Neural progenitor cell (in vitro differentiated cells): Measurements from ENCODE around the gene SDE2.

Experiments
- EZH2 ChIP-seq: fragments of 200-600 bp; sonication (generic); IDR thresholded peaks from 2 replicates; pipeline ENCODE4 v1.6.1; 2017; ENCODE audit warnings: antibody characterized with exemption, mild to moderate bottlenecking, moderate library complexity
- EZH2phosphoT487 ChIP-seq: fragments of 200-600 bp; sonication (generic); IDR thresholded peaks from 2 replicates; pipeline ENCODE4 v1.6.1; 2017; ENCODE audit warnings: antibody characterized with exemption
- TF ChIP-seq, protein P1 (sequence below): fragments of 200-600 bp; sonication (generic); IDR thresholded peaks from 2 replicates; pipeline ENCODE4 v1.5.1; 2017; ENCODE audit warnings: antibody characterized with exemption, mild to moderate bottlenecking

DNA sequence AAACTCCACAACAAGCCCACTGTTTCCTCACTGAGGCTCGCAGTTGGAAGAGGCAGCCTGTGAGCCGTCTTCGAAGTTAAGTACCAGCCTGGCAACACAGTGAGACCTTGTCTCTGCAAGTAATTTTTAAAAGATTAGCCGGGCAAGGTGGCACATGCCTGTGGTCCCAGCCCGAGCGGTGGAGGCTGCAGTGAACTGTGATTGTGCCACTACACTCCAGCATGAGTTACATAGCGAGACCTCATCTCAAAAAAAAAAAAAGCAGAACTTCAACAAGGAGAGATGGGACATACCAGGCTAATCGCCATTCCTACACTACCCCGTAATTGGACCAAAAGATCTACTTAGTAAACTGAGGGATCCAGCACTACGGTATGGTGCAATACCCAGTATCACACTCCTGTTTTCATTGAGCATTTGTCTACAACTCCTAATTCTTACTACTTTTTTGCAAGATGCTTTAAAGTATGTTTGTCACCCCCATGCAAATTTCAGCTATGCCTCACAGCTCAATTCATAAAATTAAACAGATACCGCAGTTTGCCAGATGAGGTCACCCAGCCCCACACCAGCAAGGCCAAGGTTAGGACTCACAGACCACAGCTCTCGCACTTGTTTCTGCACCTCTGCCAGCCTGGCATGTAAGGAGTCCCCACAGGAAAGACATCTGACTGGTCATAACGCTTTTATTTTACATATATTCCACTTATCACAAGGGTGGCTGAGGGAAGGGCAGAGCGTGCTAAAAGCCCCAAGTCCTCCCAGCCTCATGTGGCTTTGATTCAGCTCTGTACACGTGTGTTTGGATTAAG, 21.0 kb downstream of the SDE2 start:
- TF ChIP-seq, protein P1, sequence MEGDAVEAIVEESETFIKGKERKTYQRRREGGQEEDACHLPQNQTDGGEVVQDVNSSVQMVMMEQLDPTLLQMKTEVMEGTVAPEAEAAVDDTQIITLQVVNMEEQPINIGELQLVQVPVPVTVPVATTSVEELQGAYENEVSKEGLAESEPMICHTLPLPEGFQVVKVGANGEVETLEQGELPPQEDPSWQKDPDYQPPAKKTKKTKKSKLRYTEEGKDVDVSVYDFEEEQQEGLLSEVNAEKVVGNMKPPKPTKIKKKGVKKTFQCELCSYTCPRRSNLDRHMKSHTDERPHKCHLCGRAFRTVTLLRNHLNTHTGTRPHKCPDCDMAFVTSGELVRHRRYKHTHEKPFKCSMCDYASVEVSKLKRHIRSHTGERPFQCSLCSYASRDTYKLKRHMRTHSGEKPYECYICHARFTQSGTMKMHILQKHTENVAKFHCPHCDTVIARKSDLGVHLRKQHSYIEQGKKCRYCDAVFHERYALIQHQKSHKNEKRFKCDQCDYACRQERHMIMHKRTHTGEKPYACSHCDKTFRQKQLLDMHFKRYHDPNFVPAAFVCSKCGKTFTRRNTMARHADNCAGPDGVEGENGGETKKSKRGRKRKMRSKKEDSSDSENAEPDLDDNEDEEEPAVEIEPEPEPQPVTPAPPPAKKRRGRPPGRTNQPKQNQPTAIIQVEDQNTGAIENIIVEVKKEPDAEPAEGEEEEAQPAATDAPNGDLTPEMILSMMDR: no peak
- TF ChIP-seq EZH2 (no peak), EZH2phosphoT487 (no peak)
